Subcutaneous abdominal adipose tissue (tissue), 5 donors: ENCODE data around the gene ANGPTL2.

Experiments
- H3K27ac ChIP-seq: one replicate; pipeline ENCODE4 v1.7.0; 2013; ENCODE audit warnings: low read depth, mild to moderate bottlenecking, inconsistent platforms, low read length, moderate library complexity
- H3K27me3 ChIP-seq, 5 donors: one replicate each; pipeline ENCODE4 v1.7.0; 2013; ENCODE audit warnings: low read length in 5 of 5, inconsistent platforms in 1 of 5; ENCODE audit not compliant: control insufficient read depth in 5 of 5, insufficient read depth in 4 of 5
- H3K36me3 ChIP-seq, 5 donors: one replicate each; pipeline ENCODE4 v1.7.0; 2013; ENCODE audit warnings: low read length in 5 of 5; ENCODE audit not compliant: control insufficient read depth in 5 of 5, insufficient read depth in 5 of 5
- H3K4me1 ChIP-seq, 5 donors: one replicate each; pipeline ENCODE4 v1.7.0; 2013; ENCODE audit warnings: low read length in 5 of 5, mild to moderate bottlenecking in 3 of 5, moderate library complexity in 1 of 5; ENCODE audit not compliant: control insufficient read depth in 5 of 5, insufficient read depth in 5 of 5
- H3K4me3 ChIP-seq, 5 donors: one replicate each; pipeline ENCODE4 v1.7.0; 2013; ENCODE audit warnings: low read length in 5 of 5, low read depth in 1 of 5
- H3K9ac ChIP-seq, 5 donors: one replicate each; pipeline ENCODE4 v1.7.0; 2013; ENCODE audit warnings: low read length in 5 of 5, mild to moderate bottlenecking in 4 of 5, moderate library complexity in 3 of 5
- H3K9me3 ChIP-seq, 5 donors: one replicate each; pipeline ENCODE4 v1.7.0; 2013; ENCODE audit warnings: low read length in 5 of 5; ENCODE audit not compliant: control insufficient read depth in 5 of 5
- donor health status: healthy.
- donor health status: healthy.
- donor health status: healthy.
- donor health status: healthy.
- donor health status: healthy.

ANGPTL2 gene

GRCh38 chr9:127047971-127048370, 74.5 kb downstream of the ANGPTL2 start:
- Histone ChIP-seq H3K27ac (peak overlapping the region; percentile 80), H3K9ac (no peak overlapping the region), H3K9me3 (no peaks in the 10 kb centered on the region), H3K27me3 (no peaks in the 10 kb centered on the region), H3K4me3 (no peak overlapping the region), H3K36me3 (no peaks in the 10 kb centered on the region), H3K4me1 (peaks cover 6 to 56% (median 28%) of the 10 kb centered on the region in 5 donors)

- no peak overlapping the region for H3K9ac ChIP-seq
- no peaks in the 10 kb centered on the region for H3K27me3 ChIP-seq
- H3K4me3 ChIP-seq = no peak overlapping the region
- no peaks in the 10 kb centered on the region for H3K36me3 ChIP-seq
- no peaks in the 10 kb centered on the region for H3K9me3 ChIP-seq
- H3K4me1 ChIP-seq = peaks cover 4 to 28% (median 17%) of the 10 kb centered on the region in 5 donors
- no peak overlapping the region for H3K27ac ChIP-seq
Observed at GRCh38 chr9:127045148-127045547, 77.3 kb downstream of the ANGPTL2 start.

GRCh38 chr9:127039492-127039891, 82.9 kb downstream of the ANGPTL2 start:
- Histone ChIP-seq H3K36me3 (no peaks in the 10 kb centered on the region), H3K4me1 (peaks cover 13 to 35% (median 28%) of the 10 kb centered on the region in 5 donors), H3K9me3 (no peaks in the 10 kb centered on the region), H3K27me3 (no peaks in the 10 kb centered on the region), H3K4me3 (no peak overlapping the region), H3K27ac (no peak overlapping the region), H3K9ac (no peak overlapping the region)

GRCh38 chr9:127038531-127038930, 83.9 kb downstream of the ANGPTL2 start:
- Histone ChIP-seq H3K36me3 (no peaks in the 10 kb centered on the region), H3K9ac (no peak overlapping the region), H3K4me1 (peaks cover 19 to 45% (median 36%) of the 10 kb centered on the region in 5 donors), H3K9me3 (no peaks in the 10 kb centered on the region), H3K4me3 (no peak overlapping the region), H3K27ac (no peak overlapping the region), H3K27me3 (no peaks in the 10 kb centered on the region)
